ENCODE results near the gene ORAI3.

The ORAI3 gene

DNA sequence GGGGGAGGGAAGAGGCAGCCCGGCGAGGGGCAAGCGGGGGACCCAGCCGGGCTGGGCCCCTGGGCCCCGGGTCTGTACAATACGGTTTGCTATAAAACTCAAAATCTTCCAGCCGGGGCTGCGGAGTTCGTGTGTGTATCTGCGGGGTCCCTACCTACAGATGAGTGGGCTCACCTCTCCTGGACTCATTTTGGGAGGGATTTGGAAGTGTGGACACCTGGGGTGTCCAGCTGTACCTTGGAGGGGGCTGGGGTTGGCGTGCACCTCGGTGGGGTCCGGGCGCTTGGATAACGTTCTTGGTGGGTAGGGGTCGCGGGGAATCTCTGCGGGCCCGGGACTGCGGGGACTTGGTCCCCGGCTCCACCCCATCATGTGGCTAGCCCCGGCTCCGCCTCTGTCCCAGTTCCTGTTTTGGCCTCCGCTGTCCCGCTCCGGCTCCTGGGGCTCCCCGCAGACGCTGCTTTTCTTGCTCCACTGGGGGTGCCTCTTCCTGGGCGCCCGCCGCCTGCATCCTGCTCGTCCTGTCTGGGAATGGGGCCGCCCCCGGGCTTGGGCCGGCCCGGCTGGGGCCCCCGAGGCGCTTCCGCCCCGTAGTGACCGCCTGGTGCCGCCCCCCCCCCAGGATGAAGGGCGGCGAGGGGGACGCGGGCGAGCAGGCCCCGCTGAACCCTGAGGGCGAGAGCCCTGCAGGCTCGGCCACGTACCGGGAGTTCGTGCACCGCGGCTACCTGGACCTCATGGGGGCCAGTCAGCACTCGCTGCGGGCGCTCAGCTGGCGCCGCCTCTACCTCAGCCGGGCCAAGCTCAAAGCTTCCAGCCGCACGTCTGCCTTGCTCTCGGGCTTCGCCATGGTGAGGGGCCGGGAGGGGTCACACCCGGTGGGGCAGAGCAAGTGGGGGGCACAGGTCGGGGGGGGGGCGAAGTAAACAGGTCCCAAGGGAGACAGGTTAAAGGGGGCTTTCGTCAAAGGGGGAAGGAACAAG, at the start of gene ORAI3:
Gene ORAI3 (plus strand): TSS at position 402 of the 983 bp plus-strand sequence. CDS start 222 bp downstream, at position 624.
- no peak for DNase-seq

DNA sequence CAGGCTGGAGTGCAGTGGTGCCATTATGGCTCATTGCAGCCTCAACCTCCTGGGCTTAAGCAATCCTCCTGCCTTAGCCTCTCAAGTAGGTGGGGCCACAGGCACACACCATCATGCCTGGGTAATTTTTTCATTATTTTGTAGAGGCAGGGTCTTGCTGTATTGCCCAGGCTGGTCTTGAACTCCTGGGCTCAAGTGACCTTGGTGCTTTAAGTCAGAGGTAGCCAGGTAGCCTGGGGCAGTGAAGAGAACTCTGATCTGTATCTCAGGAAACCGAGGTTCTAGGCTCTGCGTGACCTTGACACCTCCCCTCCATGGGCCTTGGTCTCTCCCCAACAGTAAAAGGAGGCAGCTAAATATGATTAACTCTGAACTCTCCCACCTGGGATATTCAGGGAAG, 49.1 kb upstream of the ORAI3 start:
- no peak for DNase-seq

DNA sequence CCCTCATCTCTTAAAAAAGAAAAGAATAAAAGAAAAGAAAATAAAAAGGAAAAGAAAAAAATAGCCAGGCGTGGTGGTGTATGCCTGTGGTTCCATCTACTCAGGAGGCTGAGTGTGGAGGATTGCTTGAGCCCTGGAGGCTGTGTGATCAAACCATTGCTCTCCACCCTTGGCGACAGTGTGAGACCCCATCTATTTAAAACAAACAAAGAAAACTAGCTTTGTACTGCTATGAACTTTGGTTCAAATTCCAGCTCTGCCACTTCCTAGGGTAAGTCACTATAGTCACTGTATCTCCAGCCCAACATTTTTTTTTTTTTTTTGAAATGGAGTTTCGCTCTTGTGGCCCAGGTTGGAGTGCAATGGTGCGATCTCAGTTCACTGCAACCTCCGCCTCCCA, 48.3 kb upstream of the ORAI3 start:
- no peak for DNase-seq

DNA sequence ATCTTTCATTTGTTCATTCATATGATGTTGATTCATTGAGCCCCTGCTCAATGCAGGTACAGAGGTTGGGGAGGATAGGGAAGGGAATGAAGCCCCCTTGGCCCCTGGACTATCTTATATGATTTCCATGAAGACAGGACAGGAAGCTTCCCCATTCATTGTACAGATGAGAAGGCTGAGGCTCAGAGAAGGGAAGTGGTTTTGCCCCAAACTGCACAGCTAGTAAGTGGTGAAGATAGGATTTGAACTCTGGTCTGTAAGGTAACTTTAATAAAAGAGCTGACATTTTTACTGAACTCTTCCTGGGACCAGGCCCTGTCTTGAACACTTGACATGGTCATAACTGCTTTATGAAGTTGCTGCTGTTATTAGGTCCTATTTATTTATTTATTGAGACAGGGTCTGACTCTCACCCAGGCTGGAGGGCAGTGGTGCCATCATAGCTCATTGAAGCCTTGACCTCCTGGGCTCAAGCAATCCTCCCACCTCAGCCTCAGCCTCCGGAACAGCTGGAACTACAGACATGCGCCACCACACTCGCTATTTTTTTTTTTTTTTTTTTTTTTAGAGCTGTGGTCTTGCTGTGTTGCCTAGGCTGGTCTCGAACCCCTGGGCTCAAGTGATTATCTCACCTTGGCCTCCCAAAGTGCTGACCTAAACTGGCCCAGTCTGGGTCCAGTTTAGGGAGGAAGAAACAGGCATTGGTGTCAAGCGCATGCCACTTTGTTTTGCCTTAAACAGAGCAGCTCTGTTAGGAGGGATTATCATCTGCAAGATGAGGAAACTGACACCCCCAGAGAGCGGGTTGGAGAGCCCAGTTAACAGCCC, 47.5 kb upstream of the ORAI3 start:
- DNase-seq, result no peak

DNA sequence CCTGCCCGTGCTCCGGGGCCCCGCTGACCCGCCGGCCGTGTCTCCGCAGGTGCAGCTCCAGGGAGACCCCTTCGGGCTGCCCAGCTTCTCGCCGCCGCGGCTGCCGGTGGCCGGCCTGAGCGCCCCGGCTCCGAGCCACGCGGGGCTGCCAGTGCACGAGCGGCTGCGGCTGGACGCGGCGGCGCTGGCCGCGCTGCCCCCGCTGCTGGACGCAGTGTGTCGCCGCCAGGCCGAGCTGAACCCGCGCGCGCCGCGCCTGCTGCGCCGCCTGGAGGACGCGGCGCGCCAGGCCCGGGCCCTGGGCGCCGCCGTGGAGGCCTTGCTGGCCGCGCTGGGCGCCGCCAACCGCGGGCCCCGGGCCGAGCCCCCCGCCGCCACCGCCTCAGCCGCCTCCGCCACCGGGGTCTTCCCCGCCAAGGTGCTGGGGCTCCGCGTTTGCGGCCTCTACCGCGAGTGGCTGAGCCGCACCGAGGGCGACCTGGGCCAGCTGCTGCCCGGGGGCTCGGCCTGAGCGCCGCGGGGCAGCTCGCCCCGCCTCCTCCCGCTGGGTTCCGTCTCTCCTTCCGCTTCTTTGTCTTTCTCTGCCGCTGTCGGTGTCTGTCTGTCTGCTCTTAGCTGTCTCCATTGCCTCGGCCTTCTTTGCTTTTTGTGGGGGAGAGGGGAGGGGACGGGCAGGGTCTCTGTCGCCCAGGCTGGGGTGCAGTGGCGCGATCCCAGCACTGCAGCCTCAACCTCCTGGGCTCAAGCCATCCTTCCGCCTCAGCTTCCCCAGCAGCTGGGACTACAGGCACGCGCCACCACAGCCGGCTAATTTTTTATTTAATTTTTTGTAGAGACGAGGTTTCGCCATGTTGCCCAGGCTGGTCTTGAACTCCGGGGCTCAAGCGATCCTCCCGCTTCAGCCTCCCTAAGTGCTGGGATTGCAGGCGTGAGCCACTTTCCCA, 46.6 kb upstream of the ORAI3 start:
- no peak for DNase-seq

DNA sequence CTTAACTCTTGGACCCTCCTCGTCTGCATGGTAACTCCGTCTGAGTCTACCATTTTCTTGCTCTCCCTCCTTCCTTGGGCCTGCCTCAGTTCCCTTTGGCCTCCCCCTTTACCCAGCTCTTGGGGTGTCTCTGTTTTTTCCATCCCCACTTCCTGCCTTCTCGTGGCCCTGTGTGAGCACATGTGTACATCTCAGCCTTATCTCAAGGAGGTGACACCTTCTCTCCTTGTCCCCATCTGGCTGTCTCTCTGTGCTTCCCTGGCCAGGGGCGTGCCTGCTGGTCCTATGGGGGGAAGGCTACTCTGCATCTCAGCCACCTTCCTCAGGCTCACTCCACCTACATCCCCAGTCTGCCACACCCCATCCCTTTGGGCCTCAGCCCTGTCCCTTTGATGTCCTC, 45.9 kb upstream of the ORAI3 start:
- DNase-seq, result no peak

DNA sequence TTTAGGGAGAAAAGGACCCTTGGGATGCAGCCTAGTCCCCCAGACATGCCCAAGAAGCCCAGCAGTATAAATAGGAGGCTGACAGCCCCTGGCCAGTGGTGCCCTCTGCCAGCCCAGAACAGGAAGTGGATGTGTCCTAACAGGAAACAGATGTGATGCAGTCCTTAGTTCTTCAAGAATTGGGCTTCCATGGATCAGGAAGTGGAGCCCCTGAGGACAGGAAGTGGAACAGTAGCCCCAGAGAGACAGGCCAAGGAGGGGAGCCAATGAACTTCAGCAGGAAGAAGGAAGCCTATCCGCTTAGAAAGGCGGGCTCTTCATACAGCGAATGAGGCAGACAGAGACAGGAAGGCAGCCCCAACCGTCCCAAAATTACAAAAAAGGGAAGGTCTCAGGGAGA, 45.3 kb upstream of the ORAI3 start:
- no peak for DNase-seq

DNA sequence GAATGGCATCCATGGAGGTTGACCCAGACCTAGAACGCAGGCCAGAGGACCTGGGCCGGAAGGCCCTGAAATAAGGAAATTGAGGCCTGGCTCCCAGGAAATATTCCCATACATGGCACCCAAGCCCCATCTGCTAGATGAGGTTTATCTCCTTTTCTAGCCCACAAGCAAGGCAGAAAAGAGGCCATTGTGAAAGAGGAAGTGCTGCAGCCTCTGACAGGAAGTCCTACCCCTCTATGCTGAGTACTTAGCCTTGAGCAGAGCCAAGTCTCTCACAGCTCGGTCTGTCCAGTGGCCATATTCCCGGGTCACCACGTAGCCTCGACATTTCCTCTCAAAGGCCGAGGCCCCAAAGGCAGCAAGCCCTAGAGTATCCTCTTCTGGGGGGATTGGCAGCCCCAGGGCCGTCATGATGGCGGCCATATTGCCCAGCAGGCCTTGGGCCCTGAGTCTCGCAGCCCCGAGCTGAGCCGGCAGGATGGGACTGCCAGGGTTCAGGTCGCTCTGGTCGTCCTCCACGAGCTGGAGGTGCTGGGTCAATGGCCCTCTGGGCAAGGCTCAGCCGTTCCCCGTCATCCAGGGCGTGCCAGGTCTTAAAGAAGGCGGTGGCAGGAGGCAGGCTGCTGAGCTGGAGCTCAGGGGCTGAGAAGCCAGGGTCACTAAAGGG, 44.6 kb upstream of the ORAI3 start:
- DNase-seq, result no peak

DNA sequence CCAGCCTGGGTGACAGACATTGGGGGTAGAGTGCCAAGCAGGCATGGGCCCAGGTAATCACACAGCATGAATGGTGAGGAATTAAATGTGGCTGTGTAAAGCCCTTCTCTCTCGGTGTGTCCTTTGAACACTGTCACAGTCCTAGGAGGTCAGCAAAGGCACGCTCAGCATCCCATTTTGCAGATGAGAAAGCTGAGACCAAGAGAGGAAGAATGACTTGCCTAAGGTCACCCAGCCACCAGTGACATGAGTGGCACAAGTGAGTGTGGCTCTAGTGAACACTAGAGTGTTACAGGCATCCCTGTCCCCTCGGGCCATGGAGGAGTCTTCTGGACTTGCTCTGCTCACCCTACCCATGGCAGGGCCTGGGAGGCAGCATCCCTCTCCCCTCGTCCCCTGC, 41.8 kb upstream of the ORAI3 start:
- DNase-seq, result no peak

DNA sequence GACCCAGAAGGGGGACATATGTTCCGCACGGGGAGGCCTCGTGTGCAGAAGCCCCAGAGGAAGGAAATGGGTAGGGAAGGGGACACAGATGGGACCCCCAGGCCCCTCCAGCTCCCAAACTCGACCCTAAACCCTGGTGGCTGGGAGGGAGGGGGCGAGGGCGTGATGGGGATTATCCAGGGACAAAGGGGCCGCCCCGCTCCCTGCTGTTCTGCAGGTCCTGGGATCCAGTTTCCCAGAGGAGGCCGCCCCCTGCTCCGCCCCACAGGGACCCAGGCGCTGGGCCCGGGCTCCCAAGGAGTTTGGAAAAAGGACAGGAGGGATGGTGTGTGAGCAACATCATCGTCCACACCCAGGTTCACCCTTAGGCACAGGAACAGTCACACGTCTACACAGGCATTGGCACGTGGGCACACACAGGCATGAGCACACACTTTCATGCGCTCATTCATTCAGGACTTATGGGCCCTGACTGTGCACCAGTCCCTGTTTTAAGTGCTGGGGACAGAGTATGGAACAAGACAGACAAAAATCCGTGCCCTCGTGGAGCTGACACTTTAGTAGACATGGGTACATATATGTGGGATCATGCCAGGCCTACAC, 38.3 kb upstream of the ORAI3 start:
- no peak for DNase-seq

DNA sequence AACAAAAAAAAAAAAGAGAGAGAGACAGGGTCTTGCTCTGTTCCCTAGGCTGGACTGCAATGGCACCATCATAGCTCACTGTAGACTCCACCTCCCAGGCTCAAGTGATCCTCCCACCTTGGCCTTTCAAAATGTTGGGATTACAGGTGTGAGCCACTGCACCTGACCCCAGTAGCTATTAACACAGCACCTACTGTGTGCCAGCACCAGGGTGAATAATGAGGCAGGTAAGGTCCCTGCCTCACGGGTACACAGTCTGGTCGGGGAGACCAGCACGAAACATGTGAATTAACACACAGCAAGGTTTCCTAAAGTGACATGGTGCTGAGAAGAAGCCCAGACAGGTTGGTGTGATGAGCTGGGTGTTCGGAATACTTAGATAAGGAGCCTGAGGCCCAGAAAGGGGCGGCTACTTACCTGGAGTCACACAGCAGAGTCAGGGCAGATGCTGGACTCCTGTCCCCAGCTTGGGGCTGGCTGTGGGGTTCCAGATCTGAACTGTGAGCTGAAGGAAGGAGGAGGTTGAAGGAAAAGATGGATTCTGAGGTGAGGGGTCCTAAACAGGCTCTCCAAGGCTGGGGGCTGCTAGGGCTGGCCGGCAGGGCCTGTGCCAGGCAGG, 36.0 kb upstream of the ORAI3 start:
- no peak for DNase-seq

DNA sequence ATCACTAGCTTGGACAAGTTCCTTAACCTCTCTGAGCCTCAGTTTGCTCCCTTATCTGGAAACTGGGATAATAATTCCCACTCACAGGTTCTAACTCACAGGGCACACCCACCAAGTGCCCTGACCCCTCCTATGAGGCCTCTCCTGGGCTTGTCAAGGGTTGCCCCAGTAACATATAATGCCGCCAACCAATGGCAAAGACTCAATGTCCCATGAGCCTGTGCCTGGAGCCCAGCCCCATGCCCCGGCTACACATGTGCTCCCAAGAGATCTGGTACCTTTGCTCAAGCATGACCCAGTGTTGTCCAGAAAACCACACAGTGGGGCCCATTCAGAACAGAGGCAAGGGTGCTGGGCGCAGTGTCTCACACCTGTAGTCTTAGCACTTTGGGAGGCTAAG, 34.0 kb upstream of the ORAI3 start:
- DNase-seq, result no peak

DNA sequence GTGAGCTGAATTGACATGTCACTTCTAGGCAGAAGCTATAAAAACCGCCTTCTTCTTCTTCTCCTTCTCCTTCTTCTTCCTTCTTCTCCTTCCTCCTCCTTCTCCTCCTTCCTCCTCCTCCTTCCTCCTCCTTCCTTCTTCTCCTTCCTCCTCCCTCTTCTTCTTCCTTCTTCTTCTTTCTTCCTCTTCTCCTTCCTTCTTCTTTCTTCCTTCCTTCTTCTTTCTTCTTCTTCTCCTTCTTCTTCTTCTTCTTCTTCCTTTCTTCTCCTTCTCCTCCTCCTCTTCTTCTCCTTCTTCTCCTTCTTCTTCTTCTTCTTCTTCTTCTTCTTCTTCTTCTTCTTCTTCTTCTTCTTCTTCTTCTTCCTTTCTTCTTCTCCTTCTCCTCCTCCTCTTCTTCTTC, 30.3 kb upstream of the ORAI3 start:
- no peak for DNase-seq

DNA sequence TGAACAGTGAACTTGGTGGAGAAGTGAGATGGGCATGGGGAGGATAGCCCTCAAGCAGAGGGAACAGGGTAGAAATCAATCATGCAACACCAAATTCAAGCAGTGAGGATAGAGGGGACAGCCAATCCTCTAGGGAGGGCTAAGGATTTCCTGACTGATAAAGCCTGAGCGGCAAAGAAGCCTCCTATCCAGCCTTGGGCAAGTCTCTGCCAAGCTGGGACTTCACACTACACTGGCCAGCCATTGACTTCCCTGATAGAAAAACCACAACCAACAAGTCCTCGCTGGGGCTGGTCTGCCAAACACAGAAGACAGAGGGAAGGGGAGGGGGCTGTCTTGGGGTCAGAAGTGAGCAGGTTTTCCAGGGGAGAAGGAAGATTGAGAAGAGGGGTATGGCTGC, 28.0 kb upstream of the ORAI3 start:
- DNase-seq, result no peak

DNA sequence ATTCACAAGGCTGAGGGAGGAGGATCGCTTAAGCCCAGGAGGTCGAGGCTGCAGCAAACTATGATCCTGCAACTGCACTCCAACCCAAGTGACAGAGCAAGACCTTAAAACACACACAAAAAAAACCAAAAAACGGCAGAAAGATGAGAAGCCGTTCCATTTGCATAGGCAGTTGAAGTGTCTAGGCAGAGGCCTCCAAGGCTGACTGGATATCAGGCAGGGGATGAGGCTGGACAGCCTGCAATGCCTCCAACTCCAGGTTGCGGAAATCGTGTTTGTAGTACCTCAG, 27.5 kb upstream of the ORAI3 start:
- DNase-seq, result no peak

DNA sequence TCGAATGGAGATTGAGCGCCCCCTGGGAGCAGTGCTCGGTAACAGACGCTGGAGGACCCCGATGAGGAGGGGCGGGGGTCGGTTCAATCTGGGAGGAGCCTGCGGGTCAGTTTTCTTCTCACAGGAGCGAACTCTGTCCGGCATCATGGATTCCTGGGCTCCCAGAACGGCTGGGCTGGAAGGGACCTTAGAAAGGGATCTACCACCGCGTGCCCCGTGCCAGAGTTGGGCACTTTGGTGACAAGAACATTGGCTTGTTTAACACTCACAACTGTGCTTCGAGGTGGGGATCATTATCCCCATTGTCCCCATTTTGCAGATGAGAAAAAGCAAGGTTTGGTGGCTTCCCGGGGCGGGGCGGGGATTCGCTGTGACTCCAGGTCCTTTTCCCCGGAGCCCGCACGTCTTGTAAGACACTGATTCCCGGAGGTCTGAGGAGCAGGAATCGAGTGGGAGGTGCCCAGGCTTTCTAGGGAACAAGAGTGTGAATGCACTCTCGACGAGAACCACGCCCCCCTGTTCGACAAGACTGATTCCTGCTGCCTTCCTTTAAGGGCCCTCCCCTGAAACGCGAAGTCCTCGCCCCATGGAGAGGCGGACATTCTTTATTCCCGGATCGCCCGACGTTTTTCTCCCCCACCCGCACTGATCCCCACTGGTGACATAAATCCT, 27.0 kb upstream of the ORAI3 start:
- DNase-seq, result peak; percentile 71

DNA sequence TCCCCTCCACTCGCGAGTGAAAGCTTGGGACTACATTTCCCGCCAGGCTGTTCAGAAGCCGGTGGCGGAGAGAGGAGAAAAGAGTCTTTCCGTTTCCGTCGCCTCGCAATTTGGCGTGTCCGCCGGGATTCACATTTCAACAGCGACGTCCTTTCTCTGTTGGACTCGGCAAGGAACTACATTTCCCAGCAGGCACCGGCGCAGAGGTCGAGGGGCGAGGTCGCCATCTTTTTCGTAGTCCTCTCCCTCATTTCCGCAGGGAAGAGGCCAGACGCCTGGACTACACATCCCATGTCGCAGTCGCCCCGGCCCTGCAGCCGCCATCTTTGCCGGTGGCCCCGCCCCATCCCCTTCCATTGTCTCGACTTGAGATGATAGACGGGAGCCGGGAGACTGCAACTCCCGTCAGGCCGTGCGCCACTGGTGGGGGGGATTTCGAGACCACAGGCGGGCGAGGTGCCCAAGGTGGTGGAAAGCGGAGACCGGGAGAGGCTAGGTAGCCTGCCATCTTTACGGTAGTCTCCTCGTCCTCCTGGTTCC, 26.4 kb upstream of the ORAI3 start:
- DNase-seq, result peak; percentile 98

DNA sequence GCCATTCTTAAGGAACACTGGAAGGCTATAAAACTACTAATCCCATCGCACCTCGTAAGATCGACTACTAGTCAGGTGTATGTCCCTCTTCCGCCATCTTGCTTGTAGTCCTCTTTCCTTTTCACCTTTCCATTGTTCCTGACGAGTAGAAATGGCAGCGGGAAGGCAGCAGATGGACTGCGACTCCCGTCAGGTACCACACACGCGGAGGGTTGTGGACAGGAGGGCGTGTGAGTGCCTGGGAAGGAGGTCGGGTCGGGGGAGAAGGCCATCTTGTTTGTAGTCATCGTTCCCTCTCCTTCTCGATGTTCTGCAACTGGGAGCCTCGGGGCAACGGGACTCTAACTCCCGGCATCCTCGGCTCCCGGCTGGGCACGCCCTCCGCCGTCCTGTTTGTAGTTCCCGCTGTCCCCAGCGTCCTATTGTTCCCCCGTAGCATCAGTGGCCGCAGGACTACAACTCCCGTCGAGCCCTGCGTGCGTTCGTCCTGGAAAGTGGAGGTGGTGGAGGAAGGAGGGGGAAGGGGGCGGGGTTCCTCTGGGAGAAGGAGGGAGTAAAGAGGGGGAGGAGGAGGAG, 25.8 kb upstream of the ORAI3 start:
- DNase-seq, result peak; percentile 95

DNA sequence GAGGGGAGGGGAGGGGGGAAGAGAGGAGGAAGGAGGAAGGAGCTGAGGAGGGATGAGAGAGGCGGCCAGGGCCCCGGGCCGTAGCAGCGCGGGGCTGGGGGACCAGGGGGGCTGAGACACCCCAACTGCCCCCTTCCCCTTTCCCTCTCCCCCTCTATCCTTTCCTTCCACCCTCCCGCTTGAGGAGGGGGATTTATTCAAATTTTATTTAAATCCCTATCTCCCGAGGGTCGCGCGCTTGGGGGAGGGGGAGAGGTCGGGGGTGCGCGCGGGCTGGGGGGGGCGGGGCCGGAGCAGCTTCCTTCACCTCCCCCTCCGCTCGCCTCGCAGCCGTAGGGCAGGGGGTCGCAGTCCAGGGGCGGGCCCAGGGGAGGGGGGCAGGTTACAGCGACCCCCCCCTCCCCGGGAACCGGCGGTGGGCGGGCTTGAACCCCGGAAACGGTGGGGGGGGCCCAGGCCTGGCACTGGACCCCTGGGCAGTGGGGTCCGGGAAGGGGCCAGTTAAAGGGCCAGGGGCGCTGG, 25.3 kb upstream of the ORAI3 start, which contains the start of gene FBXL19:
Gene FBXL19 (plus strand): TSS at position 19 of the 522 bp plus-strand sequence. CDS start 2,183 bp downstream, outside the sequence.
- no peak for DNase-seq
